ENCODE results near the gene EXOC4. TPM values are rescaled to one million over a fixed set of nuclear protein-coding genes. Genes with fewer than 3 reads are reported as not detected.

Gene EXOC4
- total and polyA plus RNA-seq, 2 of the 8 experiments (the other 6 are each of a cell fraction or from before 2014, with no cell fraction given), result 27.0 to 67.3 TPM

DNA sequence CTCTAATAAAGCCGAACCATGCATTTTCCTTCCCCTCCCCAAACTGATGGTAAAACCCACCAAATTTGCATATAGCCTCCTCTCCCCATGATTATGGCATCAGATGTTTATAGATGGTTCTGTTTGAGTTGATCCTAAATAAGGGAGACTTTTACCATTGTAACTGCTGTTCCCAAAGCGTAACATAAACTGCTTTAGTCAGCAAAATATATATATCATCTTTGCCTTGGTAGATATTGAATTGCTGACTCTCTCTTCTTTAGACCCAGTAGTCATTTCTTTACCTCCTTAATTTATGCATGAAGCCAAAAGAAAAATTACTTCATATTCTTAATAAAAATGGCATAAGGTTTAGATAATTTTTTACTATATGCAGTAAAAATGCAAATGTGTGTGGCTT is 788.1 kb downstream of the EXOC4 start:
- H2BK15ac ChIP-seq (ENCODE audit: low read length), result no peak overlapping the region
- H3K4me3 ChIP-seq (ENCODE audit: extremely low read depth in 1 of 4, insufficient read depth in 2 of 4, low read depth in 3 of 4, low read length in 4 of 4), result no peak overlapping the region
- H3K9me3 ChIP-seq (ENCODE audit: insufficient read depth in 2 of 2, low read depth in 1 of 2, low read length in 1 of 2), result no peaks in the 10 kb centered on the region
- H2AK5ac ChIP-seq (ENCODE audit: low read depth, low read length), result no peak overlapping the region
- H3K14ac ChIP-seq (ENCODE audit: insufficient read length), result no peak overlapping the region
- no peak overlapping the region for H4K5ac ChIP-seq (ENCODE audit: insufficient read length, low read depth, low read length)
- H3K27ac ChIP-seq (ENCODE audit: low read depth, low read length), result no peak overlapping the region
- FAIRE-seq, result no peak
- no peak overlapping the region for H3K4ac ChIP-seq (replicated peaks; ENCODE audit: insufficient read length, low read depth, low read length)
- no peaks in the 10 kb centered on the region for H4K20me1 ChIP-seq (replicated peaks in 1 of 2; ENCODE audit: control insufficient read depth in 1 of 2, insufficient read depth in 2 of 2, low read length in 2 of 2)
- H3K27me3 ChIP-seq (replicated peaks in 1 of 4; ENCODE audit: control insufficient read depth in 3 of 4, extremely low read depth in 1 of 4, insufficient read depth in 3 of 4, low read length in 3 of 4), result no peaks in the 10 kb centered on the region
- H3K79me2 ChIP-seq (ENCODE audit: control insufficient read depth in 1 of 2, insufficient read depth in 2 of 2, low read length in 2 of 2), result no peaks in the 10 kb centered on the region
- no peak overlapping the region for H4K8ac ChIP-seq (ENCODE audit: extremely low read depth, insufficient read depth, low read length)
- H2BK5ac ChIP-seq (ENCODE audit: low read depth, low read length), result no peak overlapping the region
- no peak overlapping the region for H3K9ac ChIP-seq (replicated peaks in 1 of 4; ENCODE audit: extremely low read depth in 1 of 4, low read depth in 3 of 4, low read length in 3 of 4)
- TF ChIP-seq EGR1 (IDR thresholded peaks at IDR 0.05; ENCODE audit: borderline replicate concordance, low read depth, low read length) (no peak), TBP (IDR thresholded peaks at IDR 0.05; ENCODE audit: low read depth, low read length) (no peak), MAFK (IDR thresholded peaks at IDR 0.05; ENCODE audit: low read depth, low read length) (peak; percentile 87)
- H3K23ac ChIP-seq (ENCODE audit: insufficient read length), result no peak overlapping the region
- no peak overlapping the region for H4K91ac ChIP-seq (replicated peaks; ENCODE audit: insufficient read length, low read length)
- H2BK12ac ChIP-seq (ENCODE audit: low read depth, low read length), result no peak overlapping the region
- no peaks in the 10 kb centered on the region for H3K79me1 ChIP-seq (ENCODE audit: low read depth, low read length)
- no peaks in the 10 kb centered on the region for H3K4me1 ChIP-seq (replicated peaks in 1 of 4; ENCODE audit: control insufficient read depth in 3 of 4, insufficient read depth in 4 of 4, low read length in 3 of 4)
- ChIA-PET POLR2A (ENCODE audit: partially characterized antibody) (no interaction called here), CTCF (ENCODE audit: partially characterized antibody) (interaction anchor here (3.8 kb wide), 1 partner anchor 10 kb away, joined by 12 read pairs; no protein-coding TSS in a partner anchor)
- H3K4me2 ChIP-seq (ENCODE audit: insufficient read depth in 1 of 2, low read depth in 2 of 2, low read length in 2 of 2), result no peak overlapping the region
- no peak for DNase-seq (ENCODE audit: low read depth in 1 of 2, low spot score in 2 of 2)
- H2BK120ac ChIP-seq (replicated peaks; ENCODE audit: low read depth, low read length), result no peak overlapping the region
- no peaks in the 10 kb centered on the region for H3K36me3 ChIP-seq (ENCODE audit: control insufficient read depth in 2 of 4, insufficient read depth in 4 of 4, low read length in 3 of 4)
- no peak overlapping the region for H3K56ac ChIP-seq (replicated peaks; ENCODE audit: insufficient read length, low read depth, low read length)
- H3K23me2 ChIP-seq (ENCODE audit: low read depth, low read length), result no peaks in the 10 kb centered on the region
- H3K18ac ChIP-seq (ENCODE audit: extremely low read depth, low read length), result no peak overlapping the region
- 97% methylated on average over 2 of the region's 2 CpGs; no CpG with 5 or more reads in 1 of the 2 experiments for WGBS, 2 experiments (ENCODE audit: extremely low coverage in 1 of 2, insufficient coverage in 1 of 2, insufficient read length in 1 of 2, insufficient replicate concordance in 2 of 2, low coverage in 1 of 2, low lambda C conversion rate in 2 of 2, missing lambda C conversion rate in 1 of 2)
- H2BK20ac ChIP-seq (ENCODE audit: low read length), result no peak overlapping the region
- no peak overlapping the region for H2AFZ ChIP-seq (ENCODE audit: low read length)
